GM18951 (cell line): ENCODE results near the gene UACA.
"Not testable (repeated sequence)": the region's sequence is repeated elsewhere in the genome, so short reads cannot be mapped to it uniquely, and the experiment has no call there.

Experiments
- POLR2A ChIP-seq: IDR thresholded peaks from 4 replicates; pipeline ENCODE4 v1.6.1; 2011; ENCODE audit warnings: mild to moderate bottlenecking; ENCODE audit not compliant: insufficient read length, insufficient read depth; ENCODE audit errors: extremely low read depth
- in situ Hi-C: fragments of 300-500 bp; cut with MboI; formaldehyde crosslinking; loops from one replicate; pipeline ENCODE4 v1.12.0; 2022; ENCODE audit warnings: low sequenced_read_pairs, mixed read lengths, inconsistent platforms; ENCODE audit not compliant: unreplicated experiment

Gene UACA

DNA sequence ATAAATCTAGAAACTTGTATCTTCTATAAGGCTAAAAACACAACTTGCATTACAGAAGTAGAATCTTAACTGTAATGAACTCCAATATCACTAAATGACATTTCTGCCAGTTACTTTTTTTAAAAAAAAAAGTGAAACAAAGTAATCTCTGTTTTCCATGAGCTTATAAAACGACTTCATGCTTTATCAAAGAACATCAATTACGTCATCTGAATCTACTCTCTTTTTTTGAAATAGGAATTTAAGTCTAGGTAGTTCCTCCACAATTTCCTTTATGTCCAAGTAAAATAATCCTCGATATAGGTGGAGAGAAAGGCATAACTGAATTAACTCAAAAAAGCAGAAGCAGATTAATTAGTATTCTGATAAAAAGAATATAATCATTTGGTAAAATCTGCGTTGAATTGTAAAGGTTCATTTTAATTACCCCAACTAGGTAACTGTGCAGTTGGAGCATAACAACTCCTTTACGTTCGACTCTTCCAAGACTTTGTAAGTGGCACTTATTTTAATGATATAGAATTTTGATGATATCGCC lies 1.4 kb downstream of the UACA start:
- no peak for TF ChIP-seq POLR2A
- in situ Hi-C loops: no loop called here

DNA sequence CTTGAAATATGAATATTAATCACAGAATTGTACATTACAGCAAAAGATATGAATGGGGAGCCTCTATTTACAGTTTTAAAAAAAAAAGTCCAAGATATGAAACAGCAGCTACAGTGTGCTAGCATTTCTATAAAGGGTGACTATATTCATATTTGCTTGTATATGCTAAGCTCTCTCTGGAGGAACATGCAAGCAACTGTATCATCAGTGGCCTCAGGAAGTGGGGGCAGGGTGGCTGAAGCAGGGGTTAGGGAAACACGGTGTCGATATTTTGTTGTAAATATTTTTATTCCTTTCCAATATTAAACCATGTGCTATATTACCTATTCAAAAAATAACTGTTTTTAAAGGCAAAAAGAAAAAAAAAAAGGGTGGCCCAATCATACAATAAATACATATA lies 2.3 kb downstream of the UACA start:
- TF ChIP-seq POLR2A: no peak
- in situ Hi-C loops: no loop called here

DNA sequence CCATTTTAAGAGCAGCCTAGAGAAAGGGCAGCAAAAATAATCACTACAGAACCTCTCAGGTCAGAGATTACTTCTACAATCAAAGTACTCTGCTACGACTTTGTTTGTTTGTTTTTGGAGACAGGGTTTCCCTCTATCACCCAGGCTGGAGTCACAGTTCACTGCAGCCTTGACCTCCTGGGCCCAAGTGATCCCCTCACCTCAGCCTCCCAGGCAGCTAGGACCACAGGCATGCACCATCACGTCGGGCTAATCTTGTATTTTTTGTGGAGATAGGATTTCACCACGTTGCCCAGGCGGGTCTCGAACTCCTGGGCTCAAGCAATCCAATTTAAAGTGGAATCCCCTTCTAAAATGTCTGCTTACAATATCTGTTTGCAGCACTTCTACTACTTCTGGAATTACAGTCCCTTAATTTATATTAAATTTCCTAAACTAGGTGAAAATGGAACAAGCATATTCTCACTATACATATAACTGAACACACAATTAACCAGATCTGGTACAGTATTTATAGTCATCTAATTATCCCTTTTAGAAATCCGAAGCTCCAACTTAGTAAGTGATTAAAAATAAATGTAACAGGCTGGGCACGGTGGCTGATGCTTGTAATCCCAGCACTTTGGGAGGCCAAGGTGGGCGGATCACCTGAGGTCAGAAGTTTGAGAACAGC lies 4.4 kb downstream of the UACA start:
- no peak for TF ChIP-seq POLR2A
- in situ Hi-C loops: no loop called here

DNA sequence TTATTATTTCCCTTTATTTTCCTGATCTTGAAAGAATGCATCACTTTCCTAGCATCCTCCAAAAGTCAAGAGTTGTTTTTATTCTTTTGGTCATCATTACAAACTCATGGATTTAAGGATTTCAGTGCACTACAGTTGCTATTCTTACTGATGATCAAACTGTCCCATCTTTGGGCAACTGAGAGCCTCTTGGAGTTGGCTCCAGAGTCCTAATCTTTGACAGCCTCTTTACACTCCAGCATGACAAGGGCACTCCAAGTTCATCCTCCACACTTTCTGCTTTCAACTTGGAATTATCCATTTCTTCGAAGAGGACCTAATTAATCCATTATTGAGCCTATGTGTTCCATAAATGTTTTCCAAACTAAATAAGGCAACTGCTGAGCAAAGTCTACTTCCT lies 5.7 kb downstream of the UACA start:
- in situ Hi-C loops: no loop called here

DNA sequence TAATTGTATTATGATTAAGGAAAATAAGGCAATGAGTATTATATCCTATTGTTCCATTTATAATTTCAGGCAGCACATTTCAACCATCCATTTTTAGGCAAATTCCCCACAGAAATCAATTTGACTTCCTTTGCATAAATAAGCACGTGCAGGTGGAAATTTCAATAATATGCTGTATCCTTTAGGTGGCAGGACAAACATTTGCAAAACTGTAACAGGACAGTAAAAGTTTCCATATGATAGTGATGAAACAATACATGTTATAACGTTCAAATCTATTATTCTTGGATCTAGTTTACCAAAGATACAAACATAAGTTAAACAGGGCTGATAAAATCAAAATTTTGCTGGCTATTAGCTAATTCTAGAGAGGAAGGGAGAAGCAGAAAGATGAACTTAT lies 8.5 kb downstream of the UACA start:
- in situ Hi-C loops: no loop called here
- no peak for TF ChIP-seq POLR2A

More for the DNA sequence above, 5.7 kb downstream of the UACA start:
- no peak for TF ChIP-seq POLR2A

DNA sequence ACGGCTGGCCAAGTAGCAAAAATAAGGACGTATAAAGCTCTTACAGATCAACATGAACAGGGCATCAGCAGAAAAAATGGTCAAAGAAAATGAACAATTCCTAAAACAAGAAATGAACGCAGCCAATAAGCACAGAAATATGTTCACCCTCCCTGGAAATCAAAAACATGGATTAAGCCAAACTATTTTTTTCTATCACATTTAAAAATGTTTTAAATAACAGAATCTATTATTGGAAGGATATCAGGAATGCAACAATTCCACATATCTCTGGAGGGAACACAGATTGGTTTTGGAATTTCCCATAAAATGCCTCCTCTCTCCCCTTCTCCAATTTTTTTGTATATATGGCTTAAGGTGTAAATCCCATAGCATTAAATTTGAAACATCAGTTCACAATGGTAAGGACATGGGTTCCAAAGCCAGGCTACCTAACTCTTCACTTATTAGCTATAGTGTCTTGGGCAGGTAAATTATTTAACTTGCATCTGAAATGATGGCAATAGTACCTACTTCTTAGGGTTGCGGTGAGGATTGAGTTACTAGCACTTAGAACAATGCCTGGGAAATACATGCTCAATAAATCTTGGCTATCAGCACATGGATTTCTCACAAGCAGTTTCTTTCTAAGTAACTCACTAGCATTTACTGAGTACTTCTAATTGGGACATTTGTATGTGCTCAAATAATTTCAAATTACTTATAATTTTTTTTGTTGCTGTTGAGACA lies 10.1 kb downstream of the UACA start:
- in situ Hi-C loops: no loop called here

DNA sequence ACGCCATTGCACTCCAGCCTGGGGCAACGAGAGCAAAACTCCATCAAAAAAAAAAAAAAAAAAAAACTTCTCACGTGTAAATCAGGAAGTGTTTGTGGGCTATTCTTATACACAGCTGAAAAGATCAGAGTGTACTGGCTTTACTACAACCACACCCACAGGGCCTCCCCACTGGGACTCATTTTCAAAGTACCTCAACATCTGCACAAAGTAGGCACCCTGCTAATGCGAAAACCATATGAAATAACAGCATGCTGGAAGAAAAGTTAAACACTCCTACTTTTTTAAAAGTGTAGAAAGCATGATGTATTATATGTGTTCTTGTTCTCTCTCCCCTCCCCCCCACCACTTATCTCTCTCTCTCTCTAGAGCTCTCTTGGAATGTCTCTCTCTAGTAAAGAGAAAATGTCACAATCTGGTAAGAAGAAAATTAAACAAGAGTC lies 11.1 kb downstream of the UACA start:
- in situ Hi-C loops: no loop called here
- no peak for TF ChIP-seq POLR2A

More for the DNA sequence above, 10.1 kb downstream of the UACA start:
- no peak for TF ChIP-seq POLR2A

DNA sequence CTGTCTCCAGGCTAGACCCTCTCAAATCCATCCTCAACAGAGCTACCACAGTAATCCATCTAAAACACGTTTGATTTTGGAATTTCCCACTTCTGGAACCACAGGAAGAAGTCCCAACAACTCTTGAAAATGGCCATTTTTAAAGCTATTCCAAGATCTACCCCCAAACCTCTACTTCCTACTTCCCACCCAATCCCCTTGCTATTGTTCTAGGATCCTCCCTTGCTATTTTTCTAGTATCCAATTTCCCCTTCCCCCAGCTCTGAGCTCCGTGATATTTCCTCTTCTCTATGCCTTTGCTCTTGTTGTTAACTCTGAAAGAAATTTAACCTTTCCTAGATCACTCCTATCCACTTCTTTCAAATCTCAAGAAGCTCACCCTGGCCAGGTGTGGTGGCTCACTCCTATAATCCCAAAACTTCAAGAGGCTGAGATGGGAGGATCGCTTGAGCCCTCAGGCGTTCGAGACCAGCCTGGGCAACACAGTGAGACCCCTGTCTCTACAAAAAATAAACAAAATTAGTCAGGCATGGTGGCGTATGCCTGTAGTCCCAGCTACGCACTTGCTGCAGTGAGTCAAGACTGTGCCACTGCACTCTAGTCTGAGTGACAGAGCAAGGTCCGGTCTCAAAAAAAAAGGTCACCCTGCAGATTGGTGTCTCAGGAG lies 13.0 kb downstream of the UACA start:
- in situ Hi-C loops: no loop called here
- TF ChIP-seq POLR2A: no peak

DNA sequence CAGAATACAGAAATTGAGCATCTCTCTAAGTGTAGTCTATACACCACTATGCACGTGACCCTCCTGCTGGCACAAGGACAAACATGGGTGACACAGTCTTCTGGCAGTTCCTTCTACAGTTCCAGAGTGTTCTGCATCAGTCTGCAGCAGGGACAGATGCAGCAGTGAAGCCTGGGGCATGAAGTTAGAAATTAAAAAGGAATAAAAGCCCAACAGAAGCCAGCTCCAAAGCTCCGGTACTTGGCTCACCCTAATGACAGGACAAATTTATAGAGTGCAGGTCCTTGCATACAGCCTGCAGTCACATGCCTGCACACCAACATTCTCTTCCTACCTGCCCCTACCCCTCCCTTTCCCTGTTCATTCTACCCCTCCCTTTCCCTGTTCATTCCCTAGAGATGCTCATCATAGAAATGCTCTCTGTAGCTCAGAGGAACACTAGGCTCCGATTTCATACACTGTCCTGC lies 15.0 kb downstream of the UACA start:
- in situ Hi-C loops: no loop called here
- TF ChIP-seq POLR2A: no peak

DNA sequence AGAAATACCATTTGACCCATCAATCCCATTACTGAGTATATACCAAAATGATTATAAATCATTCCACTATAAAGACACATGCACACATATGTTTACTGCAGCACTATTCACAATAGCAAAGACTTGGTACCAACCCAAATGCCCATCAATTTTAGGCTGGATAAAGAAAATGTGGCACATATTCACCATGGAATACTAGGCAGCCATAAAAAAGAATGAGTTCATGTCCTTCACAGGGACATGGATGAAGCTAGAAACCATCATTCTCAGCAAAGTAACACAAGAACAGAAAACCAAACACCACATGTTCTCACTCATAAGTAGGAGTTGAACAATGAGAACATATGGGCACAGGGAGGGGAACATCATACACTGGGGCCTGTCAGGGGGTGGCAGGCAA lies 16.8 kb downstream of the UACA start:
- in situ Hi-C loops: not testable (repeated sequence)

DNA sequence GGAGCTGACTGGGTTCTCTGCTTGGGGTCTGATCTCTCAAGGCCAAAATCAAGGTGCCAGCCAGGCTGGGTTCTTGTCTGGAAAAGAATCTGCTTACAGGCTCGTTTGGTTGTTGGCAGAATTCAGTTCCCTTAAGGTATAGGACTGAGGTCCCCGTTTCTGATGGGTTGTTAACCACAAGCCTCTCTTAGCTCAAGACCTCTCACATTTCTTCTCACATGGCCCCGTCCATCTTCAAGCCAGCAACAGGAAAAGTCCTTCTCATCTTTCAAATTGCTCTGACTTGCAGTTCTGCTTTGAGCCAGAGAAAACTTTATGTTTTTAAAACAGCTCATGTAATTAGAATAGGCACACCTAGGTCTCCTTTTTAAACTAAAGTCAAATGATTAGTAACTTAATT lies 20.4 kb downstream of the UACA start:
- in situ Hi-C loops: no loop called here

DNA sequence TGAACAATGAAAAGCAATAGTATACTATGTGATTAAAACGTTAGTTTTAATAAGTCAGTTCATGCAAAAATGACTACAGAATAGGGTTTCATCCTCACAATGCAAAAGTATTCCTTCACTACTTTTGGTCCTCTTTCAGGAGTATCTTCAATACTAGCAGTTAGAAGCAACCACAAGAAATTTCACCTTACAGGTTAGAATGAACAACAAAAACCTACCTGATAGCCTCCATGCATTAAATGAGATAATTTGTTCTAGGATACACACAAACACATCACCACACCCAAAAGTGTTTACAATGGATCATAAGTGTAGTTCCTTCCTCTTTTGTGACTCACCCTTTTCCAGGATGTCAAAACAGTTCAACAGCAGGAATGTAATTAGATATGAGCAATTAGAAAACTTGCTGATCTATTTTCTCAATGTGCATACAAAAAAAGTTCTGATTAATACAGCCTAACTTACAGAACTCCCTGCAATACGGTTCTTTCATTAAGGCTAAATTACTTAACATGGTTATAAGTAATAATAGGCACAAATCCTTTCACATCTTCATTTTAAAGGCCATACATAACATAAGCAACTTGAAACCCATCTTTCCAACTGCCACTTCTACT lies 21.6 kb downstream of the UACA start:
- in situ Hi-C loops: no loop called here
- no peak for TF ChIP-seq POLR2A

More for the DNA sequence above, 20.4 kb downstream of the UACA start:
- TF ChIP-seq POLR2A: no peak

DNA sequence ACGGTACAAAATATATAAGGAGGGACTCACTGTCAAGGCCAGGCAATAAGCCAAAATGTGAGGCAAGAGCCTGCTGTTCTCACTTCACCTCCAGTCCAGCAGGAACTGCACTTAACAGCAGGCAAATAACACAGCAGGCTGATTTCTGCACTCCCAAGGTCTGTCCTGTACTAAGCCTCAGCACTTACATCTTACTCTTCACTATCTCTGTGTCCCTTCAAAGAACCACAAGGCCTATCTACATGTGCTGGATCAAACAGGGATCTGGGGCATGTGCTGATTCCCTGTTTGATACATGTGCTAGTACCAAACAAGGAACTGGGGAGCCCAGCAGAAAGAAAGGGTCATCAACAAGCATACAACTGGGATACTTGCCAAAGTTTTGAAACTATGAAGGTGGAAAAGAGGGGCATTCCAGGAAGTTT lies 22.2 kb downstream of the UACA start:
- in situ Hi-C loops: no loop called here
- TF ChIP-seq POLR2A: no peak

DNA sequence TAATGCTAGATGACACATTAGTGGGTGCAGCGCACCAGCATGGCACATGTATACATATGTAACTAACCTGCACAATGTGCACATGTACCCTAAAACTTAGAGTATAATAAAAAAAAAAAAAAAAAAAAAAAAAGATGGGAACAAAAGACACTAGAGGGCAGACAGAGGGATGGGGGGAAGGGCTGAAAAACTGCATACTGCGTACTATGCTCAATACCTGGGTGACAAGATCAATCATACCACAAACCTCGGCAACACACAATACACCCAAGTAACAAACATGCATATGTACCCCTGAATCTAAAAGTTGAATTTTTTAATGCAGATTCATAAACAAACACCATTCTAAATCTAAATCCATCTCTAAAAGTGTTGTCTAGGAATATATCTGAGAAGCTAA lies 28.3 kb downstream of the UACA start:
- in situ Hi-C loops: not testable (repeated sequence)
